HCT116 (cell line): ENCODE data around the gene PHF21A.

Source experiments
- POLR2AphosphoS5 ChIP-seq: IDR thresholded peaks from 2 replicates; pipeline ENCODE4 v1.6.1; 2011; ENCODE audit warnings: mild to moderate bottlenecking, low read depth, low read length, moderate library complexity
- SRF ChIP-seq: IDR thresholded peaks from 2 replicates; pipeline ENCODE4 v1.6.1; 2012; ENCODE audit warnings: low read depth

DNA sequence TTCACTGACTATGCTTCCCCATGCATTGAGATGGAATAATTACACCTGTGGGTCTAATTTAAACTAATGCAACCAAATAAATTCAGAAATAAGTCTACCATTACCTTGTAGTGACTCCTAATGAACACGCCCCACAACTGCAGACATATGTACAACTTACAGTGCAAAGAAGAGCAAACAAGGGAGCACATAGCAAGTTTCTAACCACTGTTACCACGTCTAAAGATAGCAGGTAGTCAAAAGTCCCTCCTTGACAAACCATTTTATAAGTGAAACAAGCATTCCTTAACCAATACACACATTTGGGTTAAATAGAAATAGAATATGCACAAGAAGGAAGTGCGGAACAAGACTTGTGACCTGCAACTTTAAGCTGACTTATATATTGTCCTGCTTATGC is 20.6 kb downstream of the PHF21A start:
- TF ChIP-seq POLR2AphosphoS5 (no peak), SRF (no peak)
